HepG2 (cell line): ENCODE measurements around the gene ZSCAN1.

Source experiments
- CEBPG ChIP-seq: IDR thresholded peaks from 2 replicates; pipeline ENCODE4 v1.6.1; 2016
- CHD2 ChIP-seq: IDR thresholded peaks from 2 replicates; pipeline ENCODE4 v1.6.1; 2011; ENCODE audit warnings: low read depth, low read length, improper control_type of control experiment
- CTCF ChIP-seq: sonication (generic); formaldehyde crosslinking; IDR thresholded peaks from 2 replicates; pipeline ENCODE4 v1.5.0; 2020; ENCODE audit warnings: mild to moderate bottlenecking, missing genetic modification reagents, moderate library complexity
- JUND ChIP-seq: sonication (generic); formaldehyde crosslinking; IDR thresholded peaks from 2 replicates; pipeline ENCODE4 v1.8.0; 2022; ENCODE audit warnings: mild to moderate bottlenecking, missing genetic modification reagents
- KLF9 ChIP-seq: IDR thresholded peaks from 2 replicates; pipeline ENCODE4 v1.6.1; 2016; ENCODE audit warnings: low read depth

DNA sequence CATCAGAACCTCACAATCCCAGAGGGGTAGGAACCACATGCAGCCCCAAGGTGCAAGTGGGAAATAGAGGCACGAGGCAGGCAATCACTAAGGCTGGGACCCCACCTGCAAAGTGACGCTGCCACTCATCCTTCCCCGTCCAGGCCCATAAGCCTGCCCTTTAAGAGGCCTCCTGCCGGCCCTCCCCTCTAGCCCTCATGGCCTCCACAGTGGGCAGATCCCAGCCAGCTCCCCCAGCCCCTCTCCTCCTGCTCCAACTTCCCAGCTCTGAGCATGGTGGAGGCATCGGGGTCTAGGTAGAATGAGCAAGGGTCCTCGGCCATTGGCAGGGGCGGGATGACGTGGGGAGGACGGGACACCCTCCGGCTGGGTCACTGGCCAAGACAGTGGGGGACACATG, 61.5 kb downstream of the ZSCAN1 start:
- TF ChIP-seq KLF9 (CRISPR knock-in tag): no peak
- no peak for TF ChIP-seq JUND (CRISPR knock-in tag)
- no peak for TF ChIP-seq CHD2
- no peak for TF ChIP-seq CTCF (CRISPR knock-in tag)
- TF ChIP-seq CEBPG (CRISPR knock-in tag): no peak
